Suprapubic skin (tissue), 3 donors: ENCODE measurements around the gene TESMIN.

Source experiments
- EP300 ChIP-seq: sonication (generic); formaldehyde crosslinking; IDR thresholded peaks from one replicate; pipeline ENCODE4 v1.6.1; 2017; ENCODE audit warnings: antibody characterized with exemption
- TF ChIP-seq, protein P1 (sequence below), 2 donors: fragments of 200-600 bp in 1 of 2; fragments of 450-650 bp in 1 of 2; sonication (generic) in 1 of 2; IDR thresholded peaks; one replicate each; pipeline ENCODE4 v1.5.1; 2016 to 2019; ENCODE audit warnings: antibody characterized with exemption in 2 of 2, mild to moderate bottlenecking in 1 of 2, moderate library complexity in 1 of 2

DNA sequence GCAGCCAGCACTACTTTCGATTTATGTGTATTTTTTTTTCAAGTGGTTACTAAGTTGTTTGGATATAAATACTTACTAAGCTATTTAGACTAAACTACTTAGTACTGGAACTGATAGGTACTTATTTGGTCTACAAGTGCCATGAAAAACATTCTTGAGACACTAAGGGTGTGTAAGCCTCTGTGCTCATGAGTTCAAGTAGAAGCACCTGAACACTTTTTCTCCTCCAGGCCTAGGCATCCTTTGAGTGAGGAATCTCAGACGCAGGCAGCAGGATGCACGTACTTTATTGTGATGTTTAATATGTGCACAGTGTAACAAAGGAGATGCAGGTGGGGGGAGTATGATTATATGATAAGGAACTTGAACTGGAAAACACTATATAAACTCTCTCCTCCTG, 7.8 kb downstream of the TESMIN start:
- TF ChIP-seq, protein P1, sequence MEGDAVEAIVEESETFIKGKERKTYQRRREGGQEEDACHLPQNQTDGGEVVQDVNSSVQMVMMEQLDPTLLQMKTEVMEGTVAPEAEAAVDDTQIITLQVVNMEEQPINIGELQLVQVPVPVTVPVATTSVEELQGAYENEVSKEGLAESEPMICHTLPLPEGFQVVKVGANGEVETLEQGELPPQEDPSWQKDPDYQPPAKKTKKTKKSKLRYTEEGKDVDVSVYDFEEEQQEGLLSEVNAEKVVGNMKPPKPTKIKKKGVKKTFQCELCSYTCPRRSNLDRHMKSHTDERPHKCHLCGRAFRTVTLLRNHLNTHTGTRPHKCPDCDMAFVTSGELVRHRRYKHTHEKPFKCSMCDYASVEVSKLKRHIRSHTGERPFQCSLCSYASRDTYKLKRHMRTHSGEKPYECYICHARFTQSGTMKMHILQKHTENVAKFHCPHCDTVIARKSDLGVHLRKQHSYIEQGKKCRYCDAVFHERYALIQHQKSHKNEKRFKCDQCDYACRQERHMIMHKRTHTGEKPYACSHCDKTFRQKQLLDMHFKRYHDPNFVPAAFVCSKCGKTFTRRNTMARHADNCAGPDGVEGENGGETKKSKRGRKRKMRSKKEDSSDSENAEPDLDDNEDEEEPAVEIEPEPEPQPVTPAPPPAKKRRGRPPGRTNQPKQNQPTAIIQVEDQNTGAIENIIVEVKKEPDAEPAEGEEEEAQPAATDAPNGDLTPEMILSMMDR (IDR thresholded peaks at IDR 0.05), result no peak
- TF ChIP-seq EP300, result no peak
